ENCODE results near the gene NANOGP8.

- TF ChIP-seq CTCF (conservative IDR thresholded peaks at IDR 0.05; ENCODE audit: low read length): no peak
- TF ChIP-seq EZH2phosphoT487 (IDR thresholded peaks at IDR 0.05; ENCODE audit: borderline replicate concordance, low read depth, low read length): no peak
These were observed 45.1 kb upstream of the NANOGP8 start for GRCh38 chr15:35130245-35130644.

Measured in OCI-LY7 (cell line).